Rectal smooth muscle tissue (tissue), 1 donor: Measurements from ENCODE around the gene NOX3.

Experiments
- H3K27ac ChIP-seq: one replicate; pipeline ENCODE4 v1.7.0; 2013; ENCODE audit warnings: low read depth, low read length, inconsistent platforms
- H3K27me3 ChIP-seq: one replicate; pipeline ENCODE4 v1.7.0; 2013; ENCODE audit warnings: low read length; ENCODE audit not compliant: control insufficient read depth, insufficient read depth
- H3K36me3 ChIP-seq: one replicate; pipeline ENCODE4 v1.7.0; 2013; ENCODE audit warnings: low read length; ENCODE audit not compliant: control insufficient read depth, insufficient read depth
- H3K4me1 ChIP-seq: one replicate; pipeline ENCODE4 v1.7.0; 2013; ENCODE audit warnings: low read length; ENCODE audit not compliant: control insufficient read depth, insufficient read depth
- H3K4me3 ChIP-seq: one replicate; pipeline ENCODE4 v1.7.0; 2013; ENCODE audit warnings: low read length
- H3K9ac ChIP-seq: one replicate; pipeline ENCODE4 v1.7.0; 2013; ENCODE audit warnings: low read length

Gene NOX3

GRCh38 chr6:155383913-155384312 lies 71.7 kb downstream of the NOX3 start:
- H3K4me1 ChIP-seq, result no peaks in the 10 kb centered on the region
- no peaks in the 10 kb centered on the region for H3K36me3 ChIP-seq
- H3K9ac ChIP-seq, result no peak overlapping the region
- H3K27ac ChIP-seq, result no peak overlapping the region
- no peak overlapping the region for H3K4me3 ChIP-seq
- no peaks in the 10 kb centered on the region for H3K27me3 ChIP-seq

GRCh38 chr6:155382338-155382685 lies 73.3 kb downstream of the NOX3 start:
- Histone ChIP-seq H3K36me3 (no peaks in the 10 kb centered on the region), H3K27ac (no peak overlapping the region)

GRCh38 chr6:155381673-155382337 lies 73.8 kb downstream of the NOX3 start:
- no peaks in the 10 kb centered on the region for H3K36me3 ChIP-seq
- no peak overlapping the region for H3K27ac ChIP-seq
- H3K4me3 ChIP-seq, result no peak overlapping the region
- no peaks in the 10 kb centered on the region for H3K27me3 ChIP-seq
- H3K4me1 ChIP-seq, result no peaks in the 10 kb centered on the region
- H3K9ac ChIP-seq, result no peak overlapping the region

More at GRCh38 chr6:155382338-155382685, 73.3 kb downstream of the NOX3 start:
- Histone ChIP-seq H3K9ac (no peak overlapping the region), H3K27me3 (no peaks in the 10 kb centered on the region), H3K4me3 (no peak overlapping the region), H3K4me1 (no peaks in the 10 kb centered on the region)

GRCh38 chr6:155380666-155381332 lies 74.8 kb downstream of the NOX3 start:
- H3K4me3 ChIP-seq, result no peak overlapping the region
- H3K36me3 ChIP-seq, result no peaks in the 10 kb centered on the region
- H3K27me3 ChIP-seq, result no peaks in the 10 kb centered on the region
- H3K4me1 ChIP-seq, result no peaks in the 10 kb centered on the region
- H3K9ac ChIP-seq, result no peak overlapping the region
- H3K27ac ChIP-seq, result no peak overlapping the region

- H3K36me3 ChIP-seq, result no peaks in the 10 kb centered on the region
- H3K4me1 ChIP-seq, result no peaks in the 10 kb centered on the region
- H3K4me3 ChIP-seq, result no peak overlapping the region
- H3K27ac ChIP-seq, result no peak overlapping the region
- H3K9ac ChIP-seq, result no peak overlapping the region
- no peaks in the 10 kb centered on the region for H3K27me3 ChIP-seq
Observed at GRCh38 chr6:155378724-155379123, 76.9 kb downstream of the NOX3 start.

GRCh38 chr6:155378276-155378675 lies 77.4 kb downstream of the NOX3 start:
- no peak overlapping the region for H3K9ac ChIP-seq

GRCh38 chr6:155377061-155377460 lies 78.6 kb downstream of the NOX3 start:
- no peaks in the 10 kb centered on the region for H3K36me3 ChIP-seq
- H3K27me3 ChIP-seq, result no peaks in the 10 kb centered on the region
- no peaks in the 10 kb centered on the region for H3K4me1 ChIP-seq
- H3K9ac ChIP-seq, result no peak overlapping the region
- no peak overlapping the region for H3K4me3 ChIP-seq
- H3K27ac ChIP-seq, result no peak overlapping the region

More at GRCh38 chr6:155378276-155378675, 77.4 kb downstream of the NOX3 start:
- no peaks in the 10 kb centered on the region for H3K27me3 ChIP-seq
- no peak overlapping the region for H3K27ac ChIP-seq
- no peaks in the 10 kb centered on the region for H3K36me3 ChIP-seq
- no peak overlapping the region for H3K4me3 ChIP-seq
- no peaks in the 10 kb centered on the region for H3K4me1 ChIP-seq

- H3K9ac ChIP-seq, result no peak overlapping the region
- no peak overlapping the region for H3K27ac ChIP-seq
- no peaks in the 10 kb centered on the region for H3K36me3 ChIP-seq
- H3K27me3 ChIP-seq, result no peaks in the 10 kb centered on the region
- no peaks in the 10 kb centered on the region for H3K4me1 ChIP-seq
- H3K4me3 ChIP-seq, result no peak overlapping the region
Observed at GRCh38 chr6:155375801-155376200, 79.8 kb downstream of the NOX3 start.

- Histone ChIP-seq H3K36me3 (no peaks in the 10 kb centered on the region), H3K4me3 (no peak overlapping the region), H3K4me1 (no peaks in the 10 kb centered on the region), H3K27ac (no peak overlapping the region), H3K27me3 (no peaks in the 10 kb centered on the region), H3K9ac (no peak overlapping the region)
Observed at GRCh38 chr6:155374681-155375080, 81.0 kb downstream of the NOX3 start.

GRCh38 chr6:155373276-155373675 lies 82.4 kb downstream of the NOX3 start:
- Histone ChIP-seq H3K36me3 (no peaks in the 10 kb centered on the region), H3K27me3 (no peaks in the 10 kb centered on the region), H3K27ac (no peak overlapping the region), H3K9ac (no peak overlapping the region), H3K4me1 (no peaks in the 10 kb centered on the region), H3K4me3 (no peak overlapping the region)

GRCh38 chr6:155372256-155372655 lies 83.4 kb downstream of the NOX3 start:
- Histone ChIP-seq H3K4me3 (no peak overlapping the region), H3K36me3 (no peaks in the 10 kb centered on the region), H3K9ac (no peak overlapping the region), H3K4me1 (no peaks in the 10 kb centered on the region), H3K27ac (no peak overlapping the region), H3K27me3 (no peaks in the 10 kb centered on the region)

- H3K36me3 ChIP-seq, result no peaks in the 10 kb centered on the region
- no peak overlapping the region for H3K4me3 ChIP-seq
- H3K27me3 ChIP-seq, result no peaks in the 10 kb centered on the region
- H3K9ac ChIP-seq, result no peak overlapping the region
- no peak overlapping the region for H3K27ac ChIP-seq
- no peaks in the 10 kb centered on the region for H3K4me1 ChIP-seq
Observed at GRCh38 chr6:155371230-155371629, 84.4 kb downstream of the NOX3 start.

GRCh38 chr6:155366325-155366724 lies 89.3 kb downstream of the NOX3 start:
- H3K4me1 ChIP-seq, result no peaks in the 10 kb centered on the region
- no peaks in the 10 kb centered on the region for H3K36me3 ChIP-seq
- no peak overlapping the region for H3K27ac ChIP-seq
- no peak overlapping the region for H3K4me3 ChIP-seq
- no peak overlapping the region for H3K9ac ChIP-seq
- no peaks in the 10 kb centered on the region for H3K27me3 ChIP-seq
